Dermis microvascular lymphatic vessel endothelial cell (primary cell): ENCODE measurements around the gene TMCC3. TPM values are rescaled to one million over a fixed set of nuclear protein-coding genes. Genes with fewer than 3 reads are reported as not detected.
"Not testable (repeated sequence)": the region's sequence is repeated elsewhere in the genome, so short reads cannot be mapped to it uniquely, and the experiment has no call there.

ENCODE experiments used
- DNase-seq, 2 donors: peaks; one replicate each; pipeline versions ENCODE4 v3.0.0 to v3.0.0-alpha.2; 2010; ENCODE audit warnings: low read depth in 2 of 2
- total RNA-seq: library from RNA; depleted of rRNA; stranded (reverse); fragments of >200 nt; gene quantifications from 2 replicates; pipeline ENCODE4 v1.2.1, GENCODE V29; 2014

The TMCC3 gene
- total RNA-seq, 1 donor from 2014 or later, result 4.1 TPM

GRCh38 chr12:94603434-94604365 lies 46.7 kb downstream of the TMCC3 start:
- peak in 1 of 2 donors; percentile 36 for DNase-seq

- no peak for DNase-seq
Observed at GRCh38 chr12:94602024-94602423, 48.3 kb downstream of the TMCC3 start.

GRCh38 chr12:94601307-94601706 lies 49.0 kb downstream of the TMCC3 start:
- not testable (repeated sequence) for DNase-seq

- DNase-seq, result no peak
Observed at GRCh38 chr12:94599189-94599588, 51.2 kb downstream of the TMCC3 start.

- DNase-seq, result no peak
Observed at GRCh38 chr12:94597268-94597667, 53.1 kb downstream of the TMCC3 start.

GRCh38 chr12:94596596-94596995 lies 53.8 kb downstream of the TMCC3 start:
- DNase-seq, result no peak

- no peak for DNase-seq
Observed at GRCh38 chr12:94595152-94595551, 55.2 kb downstream of the TMCC3 start.

- peak in 1 of 2 donors; percentile 12 for DNase-seq
Observed at GRCh38 chr12:94594443-94594825, 55.9 kb downstream of the TMCC3 start.

- no peak for DNase-seq
Observed at GRCh38 chr12:94593822-94594442, 56.4 kb downstream of the TMCC3 start.

GRCh38 chr12:94592723-94593122 lies 57.6 kb downstream of the TMCC3 start:
- not testable (repeated sequence) for DNase-seq

- DNase-seq, result peak in 1 of 2 donors; percentile 88
Observed at GRCh38 chr12:94592080-94592479, 58.3 kb downstream of the TMCC3 start.

GRCh38 chr12:94590428-94590827 lies 59.9 kb downstream of the TMCC3 start:
- no peak for DNase-seq

- DNase-seq, result no peak
Observed at GRCh38 chr12:94589591-94590001, 60.8 kb downstream of the TMCC3 start.

- no peak for DNase-seq
Observed at GRCh38 chr12:94588346-94588745, 62.0 kb downstream of the TMCC3 start.

GRCh38 chr12:94587266-94588241 lies 62.8 kb downstream of the TMCC3 start:
- DNase-seq, result peak in 1 of 2 donors; percentile 86

- peak in 1 of 2 donors; percentile 88 for DNase-seq
Observed at GRCh38 chr12:94586589-94587259, 63.6 kb downstream of the TMCC3 start.

- no peak for DNase-seq
Observed at GRCh38 chr12:94585626-94586025, 64.7 kb downstream of the TMCC3 start.

- DNase-seq, result no peak
Observed at GRCh38 chr12:94584377-94584776, 66.0 kb downstream of the TMCC3 start.

- no peak for DNase-seq
Observed at GRCh38 chr12:94582591-94582990, 67.8 kb downstream of the TMCC3 start.

GRCh38 chr12:94575645-94576403 lies 74.5 kb downstream of the TMCC3 start:
- no peak for DNase-seq
